Ovary (tissue), 9 donors: ENCODE measurements around the gene USP46. TPM values are rescaled to one million over a fixed set of nuclear protein-coding genes. Genes with fewer than 3 reads are reported as not detected.

Experiments
- DNase-seq, 5 donors: peaks; one replicate each; pipeline ENCODE4 v3.0.0-alpha.2; 2019 to 2020
- H3K27ac ChIP-seq, 2 donors: fragments of 200-600 bp; one replicate each; pipeline versions ENCODE4 v1.5.1 to v1.8.0; 2019 to 2022
- H3K27me3 ChIP-seq: fragments of 200-600 bp; one replicate; pipeline ENCODE4 v1.8.0; 2022
- H3K36me3 ChIP-seq: fragments of 200-600 bp; sonication (generic); one replicate; pipeline ENCODE4 v1.5.1; 2019
- H3K4me1 ChIP-seq: one replicate; pipeline ENCODE4 v1.8.1; 2013; ENCODE audit warnings: mild to moderate bottlenecking, moderate library complexity; ENCODE audit not compliant: insufficient read depth
- H3K4me3 ChIP-seq: fragments of 200-600 bp; sonication (generic); one replicate; pipeline ENCODE4 v1.5.1; 2017
- H3K9me3 ChIP-seq, 2 donors: fragments of 200-600 bp in 1 of 2; sonication (generic) in 1 of 2; one replicate each; pipeline versions ENCODE4 v1.5.1 to v1.8.1; 2013 to 2019; ENCODE audit warnings: mild to moderate bottlenecking in 1 of 2, moderate library complexity in 1 of 2
- CTCF ChIP-seq, 3 donors: fragments of 450-650 bp in 2 of 3; fragments of 200-600 bp in 1 of 3; IDR thresholded peaks; one replicate each; pipeline versions ENCODE4 v1.5.1 to v1.8.0; 2016 to 2022; ENCODE audit warnings: antibody characterized with exemption in 3 of 3, mild to moderate bottlenecking in 1 of 3
- EP300 ChIP-seq: sonication (generic); formaldehyde crosslinking; IDR thresholded peaks from one replicate; pipeline ENCODE4 v1.6.1; 2017; ENCODE audit warnings: antibody characterized with exemption
- POLR2A ChIP-seq: fragments of 450-650 bp; IDR thresholded peaks from one replicate; pipeline ENCODE4 v1.6.1; 2017; ENCODE audit warnings: antibody characterized with exemption, mild to moderate bottlenecking, moderate library complexity
- WGBS, 3 donors: extraction: QIAGEN DNeasy Blood & Tissue Kit in 1 of 3; methylation state at CpG; one replicate each; pipeline versions ENCODE4 v1.1.5 to v1.1.7; 2013 to 2017; 5-methylcytosine and 5-hydroxymethylcytosine counted together
- intact Hi-C, 4 donors: fragments of 100-400 bp; cut with DNase I; formaldehyde crosslinking; loops; one replicate each; pipeline versions ENCODE4 v1.11.0 to v1.15.1; 2022 to 2023
- polyA plus RNA-seq, 2 donors: library from polyadenylated mRNA; stranded (reverse); fragments of 200-250 nt in 1 of 2; fragments of 350-450 nt in 1 of 2; fragmentation: Illumina TruSeq in 1 of 2; extraction: RNeasy Lipid Tissue Mini Kit (QIAGEN cat#74804) in 1 of 2; gene quantifications; one replicate each; pipeline ENCODE4 v1.2.3, GENCODE V29; 2013 to 2014
- total RNA-seq, 7 donors: library from RNA; depleted of rRNA in 2 of 7; stranded (reverse); fragments of >200 nt in 2 of 7; fragmentation: NEBNext Ultra II Directional in 3 of 7; extraction: Animal tissue kit (Norgen Biotek cat#: 25700) in 3 of 7; gene quantifications; one replicate each; pipeline versions ENCODE4 v1.1.0 to v1.2.4, GENCODE V29; 2016 to 2023
- donor health status: DM: no; HTN: no; CAD: no; lungs with moderate emphysema.
- donor health status: DM: no; HTN: no; CAD: no.
- donor health status: Bipolar disorder and iron deficiency.
- donor health status: DM: yes; HTN: yes; CAD: no.
- donor health status: DM: no; HTN: no; CAD: no.
- donor health status: DM: yes; HTN: yes; CAD: no.

The USP46 gene
- total and polyA plus RNA-seq, 9 donors, result 7.6 to 51.6 (median 26.9) TPM

GRCh38 chr4:52576326-52576725 is 82.8 kb downstream of the USP46 start:
- no peaks in the 10 kb centered on the region for H3K9me3 ChIP-seq
- no peaks in the 10 kb centered on the region for H3K4me1 ChIP-seq
- H3K27me3 ChIP-seq, result no peaks in the 10 kb centered on the region
- WGBS, 3 donors, result 94 to 96% (median 94%) methylated on average over 7 of the region's 7 CpGs
- DNase-seq, result no peak
- no peak for TF ChIP-seq POLR2A
- no peak overlapping the region for H3K4me3 ChIP-seq
- H3K27ac ChIP-seq, result no peak overlapping the region
- H3K36me3 ChIP-seq, result no peaks in the 10 kb centered on the region
- intact Hi-C loops, result no loop called here

- no peak for DNase-seq
- intact Hi-C loops, result no loop called here
- Histone ChIP-seq H3K27ac (no peak overlapping the region), H3K36me3 (no peaks in the 10 kb centered on the region), H3K4me3 (no peak overlapping the region), H3K27me3 (no peaks in the 10 kb centered on the region), H3K9me3 (no peaks in the 10 kb centered on the region), H3K4me1 (no peaks in the 10 kb centered on the region)
- TF ChIP-seq CTCF (IDR thresholded peaks at IDR 0.05), result no peak
- no peak for TF ChIP-seq POLR2A
- no peak for TF ChIP-seq EP300
- WGBS, 3 donors, result 81 to 87% (median 84%) methylated on average over 1 of the region's 1 CpG
These were observed 83.7 kb downstream of the USP46 start for GRCh38 chr4:52575406-52575805.

- no peak overlapping the region for H3K27ac ChIP-seq
- no peaks in the 10 kb centered on the region for H3K36me3 ChIP-seq
- WGBS, 3 donors, result 8 to 33% (median 15%) methylated on average over 5 of the region's 5 CpGs
- no peaks in the 10 kb centered on the region for H3K4me1 ChIP-seq
- H3K27me3 ChIP-seq, result no peaks in the 10 kb centered on the region
- no peak overlapping the region for H3K4me3 ChIP-seq
- TF ChIP-seq POLR2A, result no peak
- TF ChIP-seq CTCF (IDR thresholded peaks at IDR 0.05), result no peak
- no peak for TF ChIP-seq EP300
- H3K9me3 ChIP-seq, result no peaks in the 10 kb centered on the region
- no peak for DNase-seq
- intact Hi-C loops, result no loop called here
These were observed 85.1 kb downstream of the USP46 start for GRCh38 chr4:52574036-52574435.

DNA sequence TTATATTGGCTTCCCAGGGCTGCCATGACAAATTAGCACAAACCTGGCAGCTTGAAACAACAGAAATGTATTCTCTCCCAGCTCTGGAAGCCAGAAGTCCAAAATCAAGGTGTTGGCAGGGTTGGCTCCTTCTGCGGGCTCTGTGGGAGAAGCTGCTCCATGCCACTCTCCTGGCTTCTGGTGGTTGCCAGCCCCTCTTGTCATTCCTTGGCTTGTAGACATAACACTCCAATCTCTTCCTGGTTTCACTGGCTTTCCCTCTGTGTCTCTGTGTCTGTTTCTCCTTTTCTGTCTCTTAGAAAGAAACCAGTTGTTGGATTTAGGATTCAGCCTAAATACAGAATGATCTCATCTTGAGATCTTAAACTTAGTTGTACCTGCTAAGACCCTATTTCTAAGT is 85.5 kb downstream of the USP46 start:
- 33 to 73% (median 60%) methylated on average over 1 of the region's 1 CpG for WGBS, 3 donors
- intact Hi-C loops, result no loop called here
- no peaks in the 10 kb centered on the region for H3K4me1 ChIP-seq
- H3K27ac ChIP-seq, result no peak overlapping the region
- TF ChIP-seq POLR2A (no peak), EP300 (no peak), CTCF (IDR thresholded peaks at IDR 0.05) (no peak)
- no peaks in the 10 kb centered on the region for H3K27me3 ChIP-seq
- H3K36me3 ChIP-seq, result no peaks in the 10 kb centered on the region
- no peak for DNase-seq
- no peaks in the 10 kb centered on the region for H3K9me3 ChIP-seq
- H3K4me3 ChIP-seq, result no peak overlapping the region

DNA sequence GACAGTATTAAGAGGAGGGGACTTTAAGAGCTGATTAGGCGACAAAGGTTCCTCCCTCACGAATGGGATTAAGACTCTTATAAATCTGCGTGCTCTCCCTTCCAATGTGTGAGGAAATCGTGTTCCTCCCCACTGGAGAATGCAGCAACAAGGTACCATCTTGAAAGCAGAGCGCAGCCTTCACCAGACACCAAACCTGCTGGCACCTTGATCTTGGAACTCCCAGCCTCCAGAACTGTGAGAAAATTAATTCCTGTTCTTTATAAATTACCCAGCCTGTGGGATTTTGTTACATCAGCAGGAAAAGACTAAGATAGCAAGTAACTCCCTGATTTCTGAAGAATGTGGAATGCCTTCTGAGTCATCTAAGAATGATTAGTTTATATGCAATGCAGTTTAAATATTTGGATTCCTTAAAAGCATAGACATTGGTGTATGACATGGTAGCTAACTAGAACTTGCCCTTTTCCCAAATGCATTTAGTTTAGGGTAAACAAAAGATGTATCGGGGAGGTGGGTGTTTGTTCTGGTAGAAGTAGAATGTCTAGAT is 86.1 kb downstream of the USP46 start:
- TF ChIP-seq CTCF (IDR thresholded peaks at IDR 0.05) (no peak), POLR2A (no peak), EP300 (no peak)
- 83 to 86% (median 86%) methylated on average over 6 of the region's 6 CpGs for WGBS, 3 donors
- Histone ChIP-seq H3K4me1 (no peaks in the 10 kb centered on the region), H3K9me3 (no peaks in the 10 kb centered on the region), H3K27ac (no peak overlapping the region), H3K27me3 (no peaks in the 10 kb centered on the region), H3K36me3 (no peaks in the 10 kb centered on the region), H3K4me3 (no peak overlapping the region)
- no peak for DNase-seq
- intact Hi-C loops, result no loop called here
